Astrocyte of the cerebellum (primary cell): ENCODE data around the gene PTPN14.

ENCODE experiments used
- DNase-seq: peaks from one replicate; pipeline ENCODE4 v3.0.0-alpha.2; 2011; ENCODE audit warnings: low read depth
- H3K4me3 ChIP-seq: 2 replicates; pipeline ENCODE4 v1.5.1; 2011; ENCODE audit warnings: mild to moderate bottlenecking, low read depth, low read length, moderate library complexity
- CTCF ChIP-seq: IDR thresholded peaks from 2 replicates; pipeline ENCODE4 v1.5.1; 2012; ENCODE audit warnings: low read length, low read depth, moderate library complexity, mild to moderate bottlenecking; ENCODE audit errors: missing control alignments
- in situ Hi-C: cut with HindIII; loops from 2 replicates; pipeline ENCODE4 v1.10.0; 2017; ENCODE audit warnings: low sequenced_read_pairs

PTPN14 gene

DNA sequence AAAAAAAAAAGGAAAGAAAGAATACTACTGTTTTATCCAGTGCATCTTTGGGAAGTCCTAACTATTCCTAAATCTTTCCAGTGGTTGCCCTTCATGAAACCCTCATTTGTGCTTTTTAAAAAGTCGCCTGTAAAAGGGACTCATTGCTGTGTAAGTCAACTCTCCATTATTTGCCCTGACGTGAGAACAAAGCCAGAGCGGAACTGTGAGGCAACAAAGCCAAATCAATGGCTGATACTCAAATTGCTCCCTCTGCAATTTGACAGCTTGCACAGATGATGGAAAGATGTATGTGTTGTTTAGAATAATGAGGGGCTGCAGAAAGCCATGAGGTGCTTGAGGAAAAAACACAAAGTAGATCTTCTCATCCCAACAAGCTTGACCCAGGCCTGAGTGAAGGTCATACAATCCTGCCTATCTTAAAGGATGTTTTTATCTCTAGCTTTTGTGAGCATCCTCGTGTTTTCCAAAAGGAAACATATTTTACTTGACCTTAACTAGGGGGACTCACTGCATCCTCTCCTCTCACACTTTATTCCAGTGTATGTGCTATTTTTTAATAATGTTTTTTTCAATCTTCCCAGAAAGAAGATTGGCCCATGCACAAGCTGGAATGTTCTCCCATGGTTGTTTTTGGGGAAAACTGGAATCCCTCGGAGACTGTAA lies 237.1 kb downstream of the PTPN14 start:
- TF ChIP-seq CTCF: no peak
- H3K4me3 ChIP-seq: no peak overlapping the region
- in situ Hi-C loops: no loop called here
- no peak for DNase-seq

DNA sequence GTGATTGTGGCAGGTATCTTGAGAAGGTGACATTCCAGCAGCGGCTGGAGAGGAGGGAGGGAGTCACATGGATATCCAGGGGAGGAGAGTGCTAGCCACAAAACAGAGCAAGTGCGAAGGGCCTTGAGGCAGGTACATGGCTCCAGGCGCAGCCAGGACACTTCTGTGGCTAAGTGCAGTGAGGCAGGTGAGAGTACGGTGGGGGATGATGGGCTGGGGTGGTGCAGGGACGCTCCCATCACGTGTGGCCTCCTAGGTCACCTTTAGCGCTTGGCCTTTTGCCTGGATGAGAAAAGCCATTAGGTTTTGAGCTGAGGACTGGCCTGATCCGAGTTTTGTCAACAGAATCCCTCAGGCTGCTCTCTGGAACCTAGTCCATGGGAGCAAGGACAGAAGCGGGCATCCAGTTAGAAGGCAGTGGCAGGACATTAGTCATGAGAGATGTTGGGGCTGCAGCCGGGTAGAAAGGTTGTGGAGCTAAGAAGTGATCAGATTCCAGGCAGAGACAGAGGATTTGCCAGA lies 238.8 kb downstream of the PTPN14 start:
- in situ Hi-C loops: no loop called here
- TF ChIP-seq CTCF: no peak
- no peak for DNase-seq
- no peak overlapping the region for H3K4me3 ChIP-seq

- no peak for TF ChIP-seq CTCF
- in situ Hi-C loops: no loop called here
- no peak for DNase-seq
- H3K4me3 ChIP-seq: no peak overlapping the region
Measured at GRCh38 chr1:214310777-214311690, 240.4 kb downstream of the PTPN14 start.

GRCh38 chr1:214310010-214310409 lies 241.4 kb downstream of the PTPN14 start:
- in situ Hi-C loops: no loop called here
- H3K4me3 ChIP-seq: no peak overlapping the region
- TF ChIP-seq CTCF: no peak
- no peak for DNase-seq

GRCh38 chr1:214306269-214306668 lies 245.1 kb downstream of the PTPN14 start:
- no peak overlapping the region for H3K4me3 ChIP-seq
- no peak for DNase-seq
- in situ Hi-C loops: no loop called here
- TF ChIP-seq CTCF: no peak

DNA sequence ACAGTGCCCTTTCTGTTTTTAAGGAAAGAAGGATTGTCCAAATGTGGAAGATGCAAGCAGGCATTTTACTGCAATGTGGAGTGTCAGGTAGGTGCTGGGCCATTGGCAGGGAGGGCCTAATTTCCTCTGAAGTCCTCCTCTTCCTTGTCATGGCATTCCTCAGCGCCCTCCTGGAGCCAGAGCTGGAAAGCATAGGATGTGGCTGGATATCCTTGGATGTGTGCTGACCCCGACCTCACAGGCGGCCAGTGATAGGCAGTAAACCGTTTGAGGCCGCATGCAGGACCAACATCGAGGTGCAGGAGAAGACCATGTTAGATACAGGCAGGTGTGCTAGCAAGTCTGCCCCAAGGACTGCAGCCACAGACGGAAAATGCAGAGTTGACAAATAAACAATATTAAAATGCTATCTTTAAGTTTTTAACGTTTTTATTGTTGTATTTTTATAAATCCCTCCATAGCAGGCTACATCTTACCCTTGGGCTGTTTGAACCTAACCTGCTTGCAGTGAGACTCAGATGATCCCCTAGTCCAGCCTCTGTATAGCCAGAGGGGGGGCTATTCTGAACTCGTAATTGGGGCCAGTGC lies 246.1 kb downstream of the PTPN14 start:
- no peak overlapping the region for H3K4me3 ChIP-seq
- in situ Hi-C loops: no loop called here
- no peak for DNase-seq
- no peak for TF ChIP-seq CTCF
